ENCODE measurements around the gene USP44.

GRCh38 chr12:95505039-95505438 is 46.2 kb downstream of the USP44 start:
- no peak for TF ChIP-seq CHD2 (IDR thresholded peaks at IDR 0.05; ENCODE audit: borderline replicate concordance, low read depth, low read length)
- no peak for TF ChIP-seq SPI1 (IDR thresholded peaks at IDR 0.05; ENCODE audit: borderline replicate concordance, insufficient read depth, low read depth, low read length)
- TF ChIP-seq TBL1XR1 (IDR thresholded peaks at IDR 0.05; ENCODE audit: low read depth, low read length): no peak
- TF ChIP-seq TAF1 (IDR thresholded peaks at IDR 0.05; ENCODE audit: borderline replicate concordance, low read depth, low read length): no peak
- no peak for TF ChIP-seq TCF12 (IDR thresholded peaks at IDR 0.05; ENCODE audit: low read depth, low read length)
- TF ChIP-seq YY1 (IDR thresholded peaks at IDR 0.05; ENCODE audit: low read depth, low read length): no peak
- TF ChIP-seq JUND (IDR thresholded peaks at IDR 0.05; ENCODE audit: low read depth, low read length): no peak

Data from GM12878 (cell line).